SK-N-SH treated with all-trans-retinoic acid at 6 μM for 48 hours (cell line): ENCODE results near the gene NIPSNAP2.
A peak's percentile ranks its signal among the peaks of the same experiment; 100 is the strongest.

Experiments used
- ATAC-seq: fragments of 200-7000 bp; cut with Tn5 transposase; 3 replicates; pipeline ENCODE4 v1.9.1; 2020; ENCODE audit warnings: mild to moderate bottlenecking, moderate library complexity
- BACH2 ChIP-seq: fragments of 250-450 bp; sonication (Bioruptor Pico); IDR thresholded peaks from 2 replicates; pipeline ENCODE4 v1.9.0; 2021; ENCODE audit warnings: mild to moderate bottlenecking, borderline replicate concordance
- CSDC2 ChIP-seq: fragments of 250-450 bp; sonication (Bioruptor Pico); IDR thresholded peaks from 2 replicates; pipeline ENCODE4 v1.5.0; 2020; ENCODE audit warnings: mild to moderate bottlenecking, moderate library complexity
- GLIS3 ChIP-seq: fragments of 250-450 bp; sonication (Bioruptor Pico); IDR thresholded peaks from 2 replicates; pipeline ENCODE4 v1.5.0; 2020; ENCODE audit warnings: mild to moderate bottlenecking, moderate library complexity
- ISL1 ChIP-seq: fragments of 250-450 bp; sonication (Bioruptor Pico); IDR thresholded peaks from 2 replicates; pipeline ENCODE4 v2.1.2; 2022; ENCODE audit warnings: mild to moderate bottlenecking, moderate library complexity
- OSR1 ChIP-seq: fragments of 250-450 bp; sonication (Bioruptor Pico); IDR thresholded peaks from 2 replicates; pipeline ENCODE4 v1.8.0; 2022; ENCODE audit warnings: moderate library complexity, mild to moderate bottlenecking, inconsistent platforms
- PPARA ChIP-seq: fragments of 250-450 bp; sonication (Bioruptor Pico); IDR thresholded peaks from 2 replicates; pipeline ENCODE4 v1.5.0; 2020; ENCODE audit warnings: mild to moderate bottlenecking, borderline replicate concordance
- RARB ChIP-seq: fragments of 250-450 bp; sonication (Bioruptor Pico); IDR thresholded peaks from 2 replicates; pipeline ENCODE4 v1.8.0; 2021; ENCODE audit warnings: mild to moderate bottlenecking, moderate library complexity
- SNAI2 ChIP-seq: fragments of 250-450 bp; sonication (Bioruptor Pico); IDR thresholded peaks from 2 replicates; pipeline ENCODE4 v1.5.0; 2020; ENCODE audit warnings: mild to moderate bottlenecking, moderate library complexity
- TCF4 ChIP-seq: fragments of 250-450 bp; sonication (Bioruptor Pico); IDR thresholded peaks from 2 replicates; pipeline ENCODE4 v1.8.0; 2021; ENCODE audit warnings: mild to moderate bottlenecking, moderate library complexity, borderline replicate concordance
- TOX ChIP-seq: fragments of 250-450 bp; sonication (Bioruptor Pico); IDR thresholded peaks from 2 replicates; pipeline ENCODE4 v1.8.0; 2021; ENCODE audit warnings: mild to moderate bottlenecking, moderate library complexity, borderline replicate concordance
- ZC3H10 ChIP-seq: fragments of 250-450 bp; sonication (Bioruptor Pico); IDR thresholded peaks from 2 replicates; pipeline ENCODE4 v1.5.1; 2021; ENCODE audit warnings: mild to moderate bottlenecking, moderate library complexity
- ZFP3 ChIP-seq: fragments of 250-450 bp; sonication (Bioruptor Pico); IDR thresholded peaks from 2 replicates; pipeline ENCODE4 v1.5.0; 2020; ENCODE audit warnings: mild to moderate bottlenecking, moderate library complexity
- ZNF565 ChIP-seq: fragments of 450-650 bp; formaldehyde crosslinking; conservative IDR thresholded peaks from 2 replicates; pipeline ENCODE4 v1.5.0; 2020; ENCODE audit warnings: low read depth, mild to moderate bottlenecking, moderate library complexity
- ZNF70 ChIP-seq: fragments of 450-650 bp; formaldehyde crosslinking; IDR thresholded peaks from 2 replicates; pipeline ENCODE4 v1.5.0; 2020; ENCODE audit warnings: mild to moderate bottlenecking, moderate library complexity
- ZNF8 ChIP-seq: fragments of 450-650 bp; formaldehyde crosslinking; IDR thresholded peaks from 2 replicates; pipeline ENCODE4 v1.5.0; 2020; ENCODE audit warnings: mild to moderate bottlenecking, moderate library complexity
- TF ChIP-seq, protein P1 (sequence below): fragments of 250-450 bp; sonication (Bioruptor Pico); IDR thresholded peaks from 2 replicates; pipeline ENCODE4 v1.8.0; 2020; ENCODE audit warnings: mild to moderate bottlenecking, moderate library complexity, borderline replicate concordance
- TF ChIP-seq, protein P2 (sequence below): fragments of 250-450 bp; sonication (Bioruptor Pico); IDR thresholded peaks from 2 replicates; pipeline ENCODE4 v1.8.0; 2021; ENCODE audit warnings: low read depth, mild to moderate bottlenecking, moderate library complexity, borderline replicate concordance
- TF ChIP-seq, protein P3 (sequence below): fragments of 250-450 bp; sonication (Bioruptor Pico); IDR thresholded peaks from 2 replicates; pipeline ENCODE4 v1.5.1; 2021; ENCODE audit warnings: mild to moderate bottlenecking, moderate library complexity
- TF ChIP-seq, protein P4 (sequence below): fragments of 250-450 bp; sonication (Bioruptor Pico); IDR thresholded peaks from 2 replicates; pipeline ENCODE4 v1.5.0; 2020; ENCODE audit warnings: mild to moderate bottlenecking, moderate library complexity

Gene NIPSNAP2

DNA sequence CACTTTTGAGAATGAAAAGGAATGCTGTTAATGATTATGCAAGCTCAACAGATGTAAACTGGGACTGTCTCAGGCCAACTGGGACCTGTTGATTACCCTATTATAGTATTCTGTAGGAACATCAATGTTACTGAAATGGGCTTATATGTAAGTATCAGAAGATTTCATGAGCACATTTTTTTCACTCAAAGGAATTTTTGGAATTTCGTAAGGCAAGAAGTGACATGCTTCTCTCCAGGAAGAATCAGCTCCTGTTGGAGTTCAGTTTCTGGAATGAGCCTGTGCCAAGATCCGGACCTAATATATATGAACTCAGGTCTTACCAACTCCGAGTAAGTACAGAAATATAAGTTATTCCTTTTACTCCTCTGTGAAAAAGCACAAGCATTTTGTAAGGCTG, 19.2 kb downstream of the NIPSNAP2 start:
- ATAC-seq: no peak
- TF ChIP-seq, protein P1, sequence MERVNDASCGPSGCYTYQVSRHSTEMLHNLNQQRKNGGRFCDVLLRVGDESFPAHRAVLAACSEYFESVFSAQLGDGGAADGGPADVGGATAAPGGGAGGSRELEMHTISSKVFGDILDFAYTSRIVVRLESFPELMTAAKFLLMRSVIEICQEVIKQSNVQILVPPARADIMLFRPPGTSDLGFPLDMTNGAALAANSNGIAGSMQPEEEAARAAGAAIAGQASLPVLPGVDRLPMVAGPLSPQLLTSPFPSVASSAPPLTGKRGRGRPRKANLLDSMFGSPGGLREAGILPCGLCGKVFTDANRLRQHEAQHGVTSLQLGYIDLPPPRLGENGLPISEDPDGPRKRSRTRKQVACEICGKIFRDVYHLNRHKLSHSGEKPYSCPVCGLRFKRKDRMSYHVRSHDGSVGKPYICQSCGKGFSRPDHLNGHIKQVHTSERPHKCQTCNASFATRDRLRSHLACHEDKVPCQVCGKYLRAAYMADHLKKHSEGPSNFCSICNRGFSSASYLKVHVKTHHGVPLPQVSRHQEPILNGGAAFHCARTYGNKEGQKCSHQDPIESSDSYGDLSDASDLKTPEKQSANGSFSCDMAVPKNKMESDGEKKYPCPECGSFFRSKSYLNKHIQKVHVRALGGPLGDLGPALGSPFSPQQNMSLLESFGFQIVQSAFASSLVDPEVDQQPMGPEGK (CRISPR knock-in tag): no peak
- TF ChIP-seq ZNF565 (no peak), CSDC2 (no peak), ISL1 (CRISPR knock-in tag) (no peak), ZFP3 (CRISPR knock-in tag) (no peak), SNAI2 (CRISPR knock-in tag) (no peak), TCF4 (CRISPR knock-in tag) (no peak)

DNA sequence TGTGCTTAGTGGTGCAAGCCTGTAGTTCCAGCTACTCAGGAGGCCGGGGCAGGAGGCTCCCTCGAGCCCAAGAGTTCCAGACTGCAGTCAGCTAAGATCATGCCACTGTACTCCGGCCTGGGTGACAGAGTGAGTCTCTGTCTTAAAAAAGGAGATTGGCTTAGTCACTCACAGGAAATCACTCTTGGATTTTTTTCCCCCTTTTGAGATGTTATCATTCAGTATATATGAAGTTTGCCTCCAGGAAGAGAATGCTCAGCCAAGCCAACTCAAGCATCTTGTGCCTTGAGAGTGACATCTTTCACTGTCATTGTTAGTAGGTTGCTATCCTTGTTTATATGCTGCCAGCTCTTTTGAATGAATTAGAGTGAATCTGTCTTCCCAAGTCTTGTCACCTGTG, 28.0 kb downstream of the NIPSNAP2 start:
- ATAC-seq: peak; percentile 33; the same call in 1 of the 3 replicates
- TF ChIP-seq ZFP3 (CRISPR knock-in tag) (no peak), RARB (CRISPR knock-in tag) (no peak), CSDC2 (no peak), BACH2 (CRISPR knock-in tag) (no peak), ISL1 (CRISPR knock-in tag) (no peak), ZC3H10 (no peak), ZNF565 (no peak), ZNF8 (CRISPR knock-in tag) (no peak), GLIS3 (CRISPR knock-in tag) (no peak), OSR1 (no peak), TOX (CRISPR knock-in tag) (no peak), TCF4 (CRISPR knock-in tag) (no peak), ZNF70 (CRISPR knock-in tag) (no peak)
- TF ChIP-seq, protein P2, sequence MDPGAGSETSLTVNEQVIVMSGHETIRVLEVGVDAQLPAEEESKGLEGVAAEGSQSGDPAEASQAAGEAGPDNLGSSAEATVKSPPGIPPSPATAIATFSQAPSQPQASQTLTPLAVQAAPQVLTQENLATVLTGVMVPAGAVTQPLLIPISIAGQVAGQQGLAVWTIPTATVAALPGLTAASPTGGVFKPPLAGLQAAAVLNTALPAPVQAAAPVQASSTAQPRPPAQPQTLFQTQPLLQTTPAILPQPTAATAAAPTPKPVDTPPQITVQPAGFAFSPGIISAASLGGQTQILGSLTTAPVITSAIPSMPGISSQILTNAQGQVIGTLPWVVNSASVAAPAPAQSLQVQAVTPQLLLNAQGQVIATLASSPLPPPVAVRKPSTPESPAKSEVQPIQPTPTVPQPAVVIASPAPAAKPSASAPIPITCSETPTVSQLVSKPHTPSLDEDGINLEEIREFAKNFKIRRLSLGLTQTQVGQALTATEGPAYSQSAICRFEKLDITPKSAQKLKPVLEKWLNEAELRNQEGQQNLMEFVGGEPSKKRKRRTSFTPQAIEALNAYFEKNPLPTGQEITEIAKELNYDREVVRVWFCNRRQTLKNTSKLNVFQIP (CRISPR knock-in tag): no peak
- TF ChIP-seq, protein P3, sequence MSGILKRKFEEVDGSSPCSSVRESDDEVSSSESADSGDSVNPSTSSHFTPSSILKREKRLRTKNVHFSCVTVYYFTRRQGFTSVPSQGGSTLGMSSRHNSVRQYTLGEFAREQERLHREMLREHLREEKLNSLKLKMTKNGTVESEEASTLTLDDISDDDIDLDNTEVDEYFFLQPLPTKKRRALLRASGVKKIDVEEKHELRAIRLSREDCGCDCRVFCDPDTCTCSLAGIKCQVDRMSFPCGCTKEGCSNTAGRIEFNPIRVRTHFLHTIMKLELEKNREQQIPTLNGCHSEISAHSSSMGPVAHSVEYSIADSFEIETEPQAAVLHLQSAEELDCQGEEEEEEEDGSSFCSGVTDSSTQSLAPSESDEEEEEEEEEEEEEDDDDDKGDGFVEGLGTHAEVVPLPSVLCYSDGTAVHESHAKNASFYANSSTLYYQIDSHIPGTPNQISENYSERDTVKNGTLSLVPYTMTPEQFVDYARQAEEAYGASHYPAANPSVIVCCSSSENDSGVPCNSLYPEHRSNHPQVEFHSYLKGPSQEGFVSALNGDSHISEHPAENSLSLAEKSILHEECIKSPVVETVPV (CRISPR knock-in tag): no peak
- TF ChIP-seq, protein P1 (CRISPR knock-in tag): no peak

DNA sequence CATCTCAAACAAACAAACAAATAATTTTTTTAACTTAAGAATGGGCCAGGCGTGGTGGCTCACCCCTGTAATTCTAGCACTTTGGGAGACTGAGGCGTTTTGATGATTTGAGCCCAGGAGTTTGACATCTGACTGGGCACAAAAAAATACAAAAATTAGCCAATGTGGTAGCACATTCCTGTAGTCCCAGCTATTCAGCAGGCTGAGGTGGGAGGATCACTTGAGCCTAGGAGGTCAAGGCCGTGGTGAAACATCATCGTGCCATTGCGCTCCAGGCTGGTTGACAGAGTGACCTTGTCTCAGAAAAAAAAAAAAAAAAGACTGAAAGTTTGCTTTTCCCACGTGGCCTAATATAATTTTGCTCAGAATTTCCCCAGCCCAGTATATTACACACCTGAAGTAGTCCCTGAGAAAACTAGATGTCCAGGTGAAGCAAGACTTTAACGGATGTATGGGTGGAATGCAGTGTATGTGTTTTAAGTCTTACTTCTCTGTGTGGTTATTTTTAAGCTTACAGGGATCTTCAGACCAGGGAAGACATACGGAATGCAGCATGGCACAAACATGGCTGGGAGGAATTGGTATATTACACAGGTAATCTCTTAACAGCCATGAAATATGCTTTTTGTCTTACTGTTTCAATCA, 32.6 kb downstream of the NIPSNAP2 start:
- TF ChIP-seq PPARA (CRISPR knock-in tag): no peak
- TF ChIP-seq, protein P3 (CRISPR knock-in tag): no peak
- no peak for TF ChIP-seq GLIS3 (CRISPR knock-in tag)
- no peak for TF ChIP-seq RARB (CRISPR knock-in tag)
- TF ChIP-seq ISL1 (CRISPR knock-in tag): no peak
- TF ChIP-seq ZNF8 (CRISPR knock-in tag): no peak
- TF ChIP-seq ZFP3 (CRISPR knock-in tag): no peak
- TF ChIP-seq, protein P4, sequence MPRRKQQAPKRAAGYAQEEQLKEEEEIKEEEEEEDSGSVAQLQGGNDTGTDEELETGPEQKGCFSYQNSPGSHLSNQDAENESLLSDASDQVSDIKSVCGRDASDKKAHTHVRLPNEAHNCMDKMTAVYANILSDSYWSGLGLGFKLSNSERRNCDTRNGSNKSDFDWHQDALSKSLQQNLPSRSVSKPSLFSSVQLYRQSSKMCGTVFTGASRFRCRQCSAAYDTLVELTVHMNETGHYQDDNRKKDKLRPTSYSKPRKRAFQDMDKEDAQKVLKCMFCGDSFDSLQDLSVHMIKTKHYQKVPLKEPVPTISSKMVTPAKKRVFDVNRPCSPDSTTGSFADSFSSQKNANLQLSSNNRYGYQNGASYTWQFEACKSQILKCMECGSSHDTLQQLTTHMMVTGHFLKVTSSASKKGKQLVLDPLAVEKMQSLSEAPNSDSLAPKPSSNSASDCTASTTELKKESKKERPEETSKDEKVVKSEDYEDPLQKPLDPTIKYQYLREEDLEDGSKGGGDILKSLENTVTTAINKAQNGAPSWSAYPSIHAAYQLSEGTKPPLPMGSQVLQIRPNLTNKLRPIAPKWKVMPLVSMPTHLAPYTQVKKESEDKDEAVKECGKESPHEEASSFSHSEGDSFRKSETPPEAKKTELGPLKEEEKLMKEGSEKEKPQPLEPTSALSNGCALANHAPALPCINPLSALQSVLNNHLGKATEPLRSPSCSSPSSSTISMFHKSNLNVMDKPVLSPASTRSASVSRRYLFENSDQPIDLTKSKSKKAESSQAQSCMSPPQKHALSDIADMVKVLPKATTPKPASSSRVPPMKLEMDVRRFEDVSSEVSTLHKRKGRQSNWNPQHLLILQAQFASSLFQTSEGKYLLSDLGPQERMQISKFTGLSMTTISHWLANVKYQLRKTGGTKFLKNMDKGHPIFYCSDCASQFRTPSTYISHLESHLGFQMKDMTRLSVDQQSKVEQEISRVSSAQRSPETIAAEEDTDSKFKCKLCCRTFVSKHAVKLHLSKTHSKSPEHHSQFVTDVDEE (CRISPR knock-in tag): no peak
- ATAC-seq: no peak
